Heart left ventricle (tissue), 16 donors: ENCODE data around the gene ZFP36L1. TPM values are rescaled to one million over a fixed set of nuclear protein-coding genes. Genes with fewer than 3 reads are reported as not detected.

ENCODE experiments used
- ATAC-seq, 4 donors: fragments of 200-7000 bp; cut with Tn5 transposase; one replicate each; pipeline ENCODE4 v1.9.1; 2020 to 2022; ENCODE audit warnings: moderate library complexity in 4 of 4, mild to moderate bottlenecking in 3 of 4, moderate number of reproducible peaks in 1 of 4
- DNase-seq, 5 donors: peaks; one replicate each; pipeline ENCODE4 v3.0.0-alpha.2; 2020
- H3K27ac ChIP-seq, 12 donors: fragments of 200-600 bp; sonication (generic) in 4 of 12; one replicate each; pipeline versions ENCODE4 v1.5.0 to v1.8.0; 2016 to 2022; ENCODE audit warnings: mild to moderate bottlenecking in 2 of 12
- H3K27me3 ChIP-seq, 9 donors: fragments of 200-600 bp; sonication (generic) in 2 of 9; one replicate each; pipeline versions ENCODE4 v1.5.1 to v1.8.0; 2016 to 2022; ENCODE audit warnings: mild to moderate bottlenecking in 3 of 9
- H3K36me3 ChIP-seq, 9 donors: fragments of 200-600 bp; sonication (generic) in 2 of 9; one replicate each; pipeline versions ENCODE4 v1.5.0 to v1.8.0; 2018 to 2022; ENCODE audit warnings: mild to moderate bottlenecking in 2 of 9
- H3K4me1 ChIP-seq, 12 donors: fragments of 200-600 bp; sonication (generic) in 4 of 12; one replicate each; pipeline versions ENCODE4 v1.5.0 to v1.8.0; 2016 to 2022; ENCODE audit warnings: mild to moderate bottlenecking in 3 of 12
- H3K4me3 ChIP-seq, 12 donors: fragments of 200-600 bp; sonication (generic) in 4 of 12; one replicate each; pipeline versions ENCODE4 v1.5.0 to v1.8.0; 2017 to 2022; ENCODE audit warnings: mild to moderate bottlenecking in 9 of 12, moderate library complexity in 4 of 12
- H3K9me3 ChIP-seq, 12 donors: fragments of 200-600 bp; sonication (generic) in 4 of 12; one replicate each; pipeline versions ENCODE4 v1.5.0 to v1.8.0; 2016 to 2022; ENCODE audit warnings: mild to moderate bottlenecking in 1 of 12
- CTCF ChIP-seq, 12 donors: fragments of 200-600 bp; sonication (generic) in 4 of 12; IDR thresholded peaks; one replicate each; pipeline versions ENCODE4 v1.5.0 to v1.8.0; 2018 to 2022; ENCODE audit warnings: antibody characterized with exemption in 12 of 12, mild to moderate bottlenecking in 5 of 12
- POLR2A ChIP-seq, 2 donors: fragments of 450-650 bp; IDR thresholded peaks; one replicate each; pipeline ENCODE4 v1.6.1; 2017; ENCODE audit warnings: antibody characterized with exemption in 2 of 2, mild to moderate bottlenecking in 2 of 2, moderate library complexity in 2 of 2
- WGBS, 4 donors: extraction: QIAGEN DNeasy Blood & Tissue Kit in 2 of 4; methylation state at CpG; one replicate each; pipeline versions ENCODE4 v1.1.5 to v1.1.7; 2013 to 2018; 5-methylcytosine and 5-hydroxymethylcytosine counted together
- intact Hi-C, 10 donors: fragments of 100-400 bp; cut with DNase I; formaldehyde crosslinking; loops; one replicate each; pipeline versions ENCODE4 v1.11.1 to v1.14.2; 2022
- polyA plus RNA-seq, 2 donors: library from polyadenylated mRNA; stranded (reverse); fragments of 200-250 nt; gene quantifications; one replicate each; pipeline ENCODE4 v1.2.3, GENCODE V29; 2013
- total RNA-seq, 9 donors: library from RNA; depleted of rRNA in 2 of 9; stranded (reverse); fragments of >200 nt in 2 of 9; fragmentation: NEBNext Ultra II Directional in 3 of 9; extraction: Animal tissue kit (Norgen Biotek cat#: 25700) in 3 of 9; gene quantifications; one replicate each; pipeline versions ENCODE4 v1.1.0 to v1.2.4, GENCODE V29; 2016 to 2023
- donor health status: ischemic (EF 13 %, LVEDD 7.1; RV severe dilation, severe dysfunction).
- donor health status: healthy with polysubstance abuse.
- donor health status: DM: no; HTN: yes; CAD: no.
- donor health status: DM: no; HTN: no; CAD: no.
- donor health status: ischemic (EF 25% LVEDD 6.9; RV normal size, moderate dysfunction).
- donor health status: ischemic (EF 25% LVEDD 5.7; RV mildly dilated, moderate dysfunction).
- donor health status: healthy.
- donor health status: DM: yes; HTN: yes; CAD: no.
- donor health status: ischemic (EF 35%, LVEDD 5.7; RV mildly dilated, moderate dysfunction).
- donor health status: nonischemic (EF 11% LVEDD 7.7; RV severe dilation, severe dysfunction).
- donor health status: DM: yes; HTN: yes; CAD: no.
- donor health status: PGD.
- donor health status: ischemic (EF 29% LVEDD 5.4; RV normal size, mild dysfunction).
- donor health status: nonischemic (EF 23%, LVEDD 6.1; RV moderate dilation, normal function).

The ZFP36L1 gene
- total and polyA plus RNA-seq, 11 donors, result 21.2 to 183 (median 68.9) TPM

- intact Hi-C loops, result no loop called here
- no peak overlapping the region for H3K4me3 ChIP-seq
- H3K36me3 ChIP-seq, result no peaks in the 10 kb centered on the region
- no peak for DNase-seq
- no peaks in the 10 kb centered on the region for H3K27me3 ChIP-seq
- TF ChIP-seq POLR2A (IDR thresholded peaks at IDR 0.05) (no peak), CTCF (IDR thresholded peaks at IDR 0.05) (no peak)
- H3K9me3 ChIP-seq, result peaks cover 0 to 26% (median 7%) of the 10 kb centered on the region in 12 donors
- H3K27ac ChIP-seq, result no peak overlapping the region
- peaks cover 0 to 9% (median 6%) of the 10 kb centered on the region in 12 donors for H3K4me1 ChIP-seq
- WGBS, 4 donors, result 67 to 97% (median 85%) methylated on average over 2 of the region's 2 CpGs
- no peak for ATAC-seq
Measured at GRCh38 chr14:68800390-68800789, 7.5 kb upstream of the ZFP36L1 start.

GRCh38 chr14:68798621-68799020, 5.8 kb upstream of the ZFP36L1 start:
- Histone ChIP-seq H3K36me3 (no peaks in the 10 kb centered on the region), H3K27me3 (no peaks in the 10 kb centered on the region), H3K4me1 (peaks cover 0 to 17% (median 9%) of the 10 kb centered on the region in 12 donors), H3K9me3 (peaks cover 0 to 19% (median 7%) of the 10 kb centered on the region in 12 donors), H3K27ac (no peak overlapping the region), H3K4me3 (no peak overlapping the region)
- intact Hi-C loops, result loop anchor here in 4 of 10 donors (5.0 to 10.0 kb wide), 5 partner anchors 274 to 421 kb away; no protein-coding TSS in a partner anchor
- DNase-seq (no peak), ATAC-seq (no peak)
- no peak for TF ChIP-seq POLR2A (IDR thresholded peaks at IDR 0.05)
- no peak for TF ChIP-seq CTCF (IDR thresholded peaks at IDR 0.05)

- peak in 1 of 5 donors; percentile 16 for DNase-seq
- Histone ChIP-seq H3K4me3 (no peak overlapping the region), H3K9me3 (peaks cover 0 to 18% (median 7%) of the 10 kb centered on the region in 12 donors), H3K27me3 (no peaks in the 10 kb centered on the region), H3K27ac (peak overlapping the region in 11 of 12 donors; percentile 98 to 100 (median 99)), H3K36me3 (no peaks in the 10 kb centered on the region), H3K4me1 (peaks cover 0 to 17% (median 9%) of the 10 kb centered on the region in 12 donors)
- no peak for TF ChIP-seq CTCF (IDR thresholded peaks at IDR 0.05)
- no peak for TF ChIP-seq POLR2A (IDR thresholded peaks at IDR 0.05)
- 73 to 86% (median 83%) methylated on average over 7 of the region's 7 CpGs for WGBS, 4 donors
- intact Hi-C loops, result loop anchor here in 4 of 10 donors (2.0 to 10.0 kb wide), 6 partner anchors 18 to 420 kb away; no protein-coding TSS in a partner anchor
- no peak for ATAC-seq
Measured at GRCh38 chr14:68797121-68797670, 4.3 kb upstream of the ZFP36L1 start.

- WGBS, 4 donors, result 62 to 82% (median 73%) methylated on average over 5 of the region's 5 CpGs
- ATAC-seq (no peak), DNase-seq (peak in 1 of 5 donors; percentile 15)
- Histone ChIP-seq H3K4me3 (peak overlapping the region; percentile 60 to 94 (median 84)), H3K27ac (peak overlapping the region; percentile 98 to 100 (median 99)), H3K9me3 (peaks cover 0 to 12% (median 5%) of the 10 kb centered on the region in 12 donors), H3K36me3 (peaks cover 0 to 4% (median 0%) of the 10 kb centered on the region in 9 donors), H3K4me1 (peaks cover 0 to 17% (median 9%) of the 10 kb centered on the region in 12 donors), H3K27me3 (no peaks in the 10 kb centered on the region)
- TF ChIP-seq POLR2A (IDR thresholded peaks at IDR 0.05) (no peak), CTCF (IDR thresholded peaks at IDR 0.05) (no peak)
- intact Hi-C loops, result loop anchor here in 4 of 10 donors (2.0 to 10.0 kb wide), 6 partner anchors 18 to 419 kb away; no protein-coding TSS in a partner anchor
Measured at GRCh38 chr14:68796418-68797101, 3.7 kb upstream of the ZFP36L1 start.
